C4-2B (cell line): Measurements from ENCODE around the gene LRSAM1.

Experiments used
- H3K27ac ChIP-seq: fragments of 450-650 bp; 2 replicates; pipeline ENCODE4 v1.5.1; 2017
- CTCF ChIP-seq: fragments of 450-650 bp; conservative IDR thresholded peaks from 2 replicates; pipeline ENCODE4 v1.5.1; 2017; ENCODE audit warnings: mild to moderate bottlenecking
- ZFX ChIP-seq: fragments of 450-650 bp; IDR thresholded peaks from 2 replicates; pipeline ENCODE4 v1.6.1; 2017

The LRSAM1 gene

GRCh38 chr9:127505396-127506116, 54.2 kb downstream of the LRSAM1 start:
- TF ChIP-seq ZFX (no peak), CTCF (no peak; the same call in 1 of the 2 replicates)
- H3K27ac ChIP-seq = no peak overlapping the region

- TF ChIP-seq ZFX = no peak
- no peak; the same call in 1 of the 2 replicates for TF ChIP-seq CTCF
- no peak overlapping the region for H3K27ac ChIP-seq
Measured at GRCh38 chr9:127506117-127506813, 55.0 kb downstream of the LRSAM1 start.

- no peak overlapping the region for H3K27ac ChIP-seq
- TF ChIP-seq CTCF (no peak), ZFX (no peak)
Measured at GRCh38 chr9:127506814-127507750, 55.8 kb downstream of the LRSAM1 start.

- no peak overlapping the region for H3K27ac ChIP-seq
- TF ChIP-seq ZFX (no peak), CTCF (no peak)
Measured at GRCh38 chr9:127507751-127508648, 56.7 kb downstream of the LRSAM1 start.

GRCh38 chr9:127508901-127509260, 57.6 kb downstream of the LRSAM1 start:
- TF ChIP-seq CTCF = no peak
- no peak for TF ChIP-seq ZFX
- H3K27ac ChIP-seq = no peak overlapping the region

- H3K27ac ChIP-seq = no peak overlapping the region
- no peak for TF ChIP-seq ZFX
- no peak for TF ChIP-seq CTCF
Measured at GRCh38 chr9:127509261-127509954, 58.1 kb downstream of the LRSAM1 start.
